HCT116 (cell line): Measurements from ENCODE around the gene APOL4. TPM values are rescaled to one million over a fixed set of nuclear protein-coding genes. Genes with fewer than 3 reads are reported as not detected.

ENCODE experiments used
- ATAC-seq: fragments of 200-7000 bp; cut with Tn5 transposase; 2 replicates; pipeline ENCODE4 v1.9.1; 2020; ENCODE audit warnings: mild to moderate bottlenecking, moderate library complexity
- BruUV-seq: library from RNA; stranded (reverse); fragments of 400-500 nt; replicated peaks from 2 replicates; lab custom pipeline; 2021; lab: Mats Ljungman, UMichigan
- CTCF ChIA-PET: fragments of 300-600 bp; sonication (Branson Sonifier 250); formaldehyde crosslinking; loops from one replicate; lab custom pipeline; 2021; ENCODE audit warnings: antibody characterized with exemption; lab: Charles Lee
- POLR2A ChIA-PET: fragments of 300-600, 350-600 bp; sonication (Branson Sonifier 250); formaldehyde crosslinking; loops from one replicate; lab custom pipeline; 2021; ENCODE audit warnings: antibody characterized with exemption; lab: Charles Lee
- RAD21 ChIA-PET, 2 experiments: fragments of 300-600 bp; sonication (Branson Sonifier 250); formaldehyde crosslinking; loops; one replicate each; lab custom pipeline; 2023; ENCODE audit warnings: low total read pairs in 2 of 2; ENCODE audit not compliant: uncharacterized antibody in 2 of 2, unreplicated experiment in 2 of 2, low non-redundant PET in 1 of 2; lab: Charles Lee
- DNase-seq: peaks from one replicate; pipeline ENCODE4 v3.0.0-alpha.2; 2010; ENCODE audit warnings: low read depth, low spot score
- H2AFZ ChIP-seq: fragments of 200-600 bp; shearing (Covaris generic), sonication (generic); 2 replicates; pipeline ENCODE4 v1.6.1; 2017; ENCODE audit warnings: low read depth, mixed run types, mixed read lengths, antibody characterized with exemption, low read length; ENCODE audit not compliant: poor library complexity, severe bottlenecking
- H3K27ac ChIP-seq: 2 replicates; pipeline ENCODE4 v1.5.1; 2012; ENCODE audit warnings: low read depth, low read length
- H3K27me3 ChIP-seq: fragments of 200-600 bp; sonication (generic); 2 replicates; pipeline ENCODE4 v1.6.1; 2016; ENCODE audit warnings: mixed run types, low read length, mixed read lengths; ENCODE audit not compliant: insufficient read depth
- H3K36me3 ChIP-seq, 2 experiments: fragments of 200-500 bp in 1 of 2; fragments of 200-600 bp in 1 of 2; sonication (Bioruptor generic) in 1 of 2; sonication (generic) in 1 of 2; 2 replicates each; pipeline versions ENCODE4 v1.5.1 to v1.6.1; 2014 to 2016; ENCODE audit warnings: low read length in 2 of 2, inconsistent platforms in 1 of 2, mixed read lengths in 1 of 2, mixed run types in 1 of 2; ENCODE audit not compliant: insufficient read depth in 2 of 2, control insufficient read depth in 1 of 2
- H3K4me1 ChIP-seq, 2 experiments: fragments of 200-600 bp in 1 of 2; sonication (generic) in 1 of 2; 2 replicates each; pipeline versions ENCODE4 v1.5.1 to v1.6.1; 2012 to 2017; ENCODE audit warnings: low read length in 2 of 2, inconsistent platforms in 1 of 2, mild to moderate bottlenecking in 1 of 2, mixed read lengths in 1 of 2, mixed run types in 1 of 2, moderate library complexity in 1 of 2; ENCODE audit not compliant: insufficient read depth in 2 of 2, control insufficient read depth in 1 of 2
- H3K4me2 ChIP-seq: fragments of 200-600 bp; sonication (generic); 2 replicates; pipeline ENCODE4 v1.6.1; 2017; ENCODE audit warnings: mixed run types, low read length, mixed read lengths
- H3K4me3 ChIP-seq, 2 experiments: fragments of 200-600 bp in 1 of 2; sonication (generic) in 1 of 2; replicated peaks in 1 of 2; 2 replicates each; pipeline ENCODE4 v1.5.1; 2011 to 2016; ENCODE audit warnings: low read length in 2 of 2, control low read depth in 1 of 2, low read depth in 1 of 2, mild to moderate bottlenecking in 1 of 2, mixed read lengths in 1 of 2, mixed run types in 1 of 2
- H3K79me2 ChIP-seq: fragments of 200-600 bp; sonication (generic); 2 replicates; pipeline ENCODE4 v1.6.1; 2017; ENCODE audit warnings: mild to moderate bottlenecking, mixed run types, low read length, moderate library complexity, mixed read lengths; ENCODE audit not compliant: insufficient read depth
- H3K9ac ChIP-seq: fragments of 200-600 bp; sonication (generic); 2 replicates; pipeline ENCODE4 v1.6.1; 2016; ENCODE audit warnings: low read length, mixed read lengths
- H3K9me2 ChIP-seq: fragments of 200-600 bp; sonication (generic), shearing (Covaris generic); 2 replicates; pipeline ENCODE4 v1.6.1; 2017; ENCODE audit warnings: mixed run types, mild to moderate bottlenecking, moderate library complexity; ENCODE audit not compliant: insufficient read depth
- H3K9me3 ChIP-seq, 2 experiments: fragments of 200-500 bp in 1 of 2; fragments of 200-600 bp in 1 of 2; sonication (Bioruptor generic) in 1 of 2; sonication (generic) in 1 of 2; 2 replicates each; pipeline ENCODE4 v1.6.1; 2014 to 2017; ENCODE audit warnings: low read length in 2 of 2, mixed read lengths in 2 of 2, inconsistent platforms in 1 of 2, low read depth in 1 of 2, mild to moderate bottlenecking in 1 of 2, mixed run types in 1 of 2, moderate library complexity in 1 of 2; ENCODE audit not compliant: control insufficient read depth in 1 of 2, insufficient read depth in 1 of 2
- H4K20me1 ChIP-seq: fragments of 200-600 bp; sonication (generic), shearing (Covaris generic); 2 replicates; pipeline ENCODE4 v1.6.1; 2017; ENCODE audit warnings: mixed run types, mild to moderate bottlenecking, moderate library complexity; ENCODE audit not compliant: insufficient read depth
- intact Hi-C: fragments of 100-400 bp; cut with micrococcal nuclease; formaldehyde crosslinking; loops from 2 replicates; pipeline ENCODE4 v1.10.0; 2022
- total RNA-seq: library from RNA; stranded (reverse); gene quantifications from one replicate; pipeline ENCODE4 v1.2.1, GENCODE V29; 2021; ENCODE audit not compliant: unreplicated experiment
- TF ChIP-seq, protein P1 (sequence below), 3 experiments: fragments of 200-600 bp in 1 of 3; sonication (generic) in 1 of 3; IDR thresholded peaks in 2 of 3; conservative IDR thresholded peaks in 1 of 3; 2 replicates each; pipeline ENCODE4 v1.5.1; 2012 to 2017; ENCODE audit warnings: low read depth in 2 of 3, low read length in 2 of 3, antibody characterized with exemption in 1 of 3, borderline replicate concordance in 1 of 3, control low read depth in 1 of 3, mild to moderate bottlenecking in 1 of 3, mixed read lengths in 1 of 3, mixed run types in 1 of 3, moderate library complexity in 1 of 3; ENCODE audit not compliant: insufficient read depth in 1 of 3
- TF ChIP-seq, protein P2 (sequence below): IDR thresholded peaks from 2 replicates; pipeline ENCODE4 v1.6.1; 2011; ENCODE audit warnings: mild to moderate bottlenecking, low read length, moderate library complexity; ENCODE audit not compliant: insufficient replicate concordance; ENCODE audit errors: extremely low read depth

APOL4 gene
- total RNA-seq, 1 experiment from 2014 or later: not detected

DNA sequence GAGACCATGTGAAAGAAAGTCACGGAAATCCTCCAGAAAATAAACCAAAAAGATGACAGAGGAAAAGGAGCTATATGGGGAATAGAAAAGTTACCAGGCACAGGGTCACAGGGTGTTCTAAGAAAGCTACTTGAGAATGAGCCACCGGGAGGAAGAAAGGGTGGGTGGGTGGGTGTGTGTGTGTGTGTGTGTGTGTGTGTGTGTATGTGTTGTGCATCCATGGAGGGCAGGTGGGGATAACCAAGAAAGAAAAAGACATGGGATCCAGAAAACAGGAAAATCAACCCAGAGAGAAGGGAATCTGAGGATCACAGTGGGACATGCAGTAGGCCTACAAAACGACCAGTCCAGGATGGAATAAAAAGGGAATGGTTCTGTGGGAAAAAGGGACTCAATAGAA lies 34.0 kb upstream of the APOL4 start:
- intact Hi-C loops: loop anchor here (5.0 kb wide), 1 partner anchor 38 kb away; no protein-coding TSS in a partner anchor
- H3K4me1 ChIP-seq: peaks cover 15 to 22% of the 10 kb centered on the region in 2 experiments; a peak in 3 of 4 replicates

More for the DNA sequence above, 34.0 kb upstream of the APOL4 start:
- peaks cover 7% of the 10 kb centered on the region; the same call in 1 of the 2 replicates for H3K79me2 ChIP-seq
- DNase-seq: no peak
- TF ChIP-seq, protein P1, sequence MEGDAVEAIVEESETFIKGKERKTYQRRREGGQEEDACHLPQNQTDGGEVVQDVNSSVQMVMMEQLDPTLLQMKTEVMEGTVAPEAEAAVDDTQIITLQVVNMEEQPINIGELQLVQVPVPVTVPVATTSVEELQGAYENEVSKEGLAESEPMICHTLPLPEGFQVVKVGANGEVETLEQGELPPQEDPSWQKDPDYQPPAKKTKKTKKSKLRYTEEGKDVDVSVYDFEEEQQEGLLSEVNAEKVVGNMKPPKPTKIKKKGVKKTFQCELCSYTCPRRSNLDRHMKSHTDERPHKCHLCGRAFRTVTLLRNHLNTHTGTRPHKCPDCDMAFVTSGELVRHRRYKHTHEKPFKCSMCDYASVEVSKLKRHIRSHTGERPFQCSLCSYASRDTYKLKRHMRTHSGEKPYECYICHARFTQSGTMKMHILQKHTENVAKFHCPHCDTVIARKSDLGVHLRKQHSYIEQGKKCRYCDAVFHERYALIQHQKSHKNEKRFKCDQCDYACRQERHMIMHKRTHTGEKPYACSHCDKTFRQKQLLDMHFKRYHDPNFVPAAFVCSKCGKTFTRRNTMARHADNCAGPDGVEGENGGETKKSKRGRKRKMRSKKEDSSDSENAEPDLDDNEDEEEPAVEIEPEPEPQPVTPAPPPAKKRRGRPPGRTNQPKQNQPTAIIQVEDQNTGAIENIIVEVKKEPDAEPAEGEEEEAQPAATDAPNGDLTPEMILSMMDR (IDR thresholded peaks at IDR 0.05 in 2 of 3, conservative IDR thresholded peaks at IDR 0.05 in 1 of 3; ENCODE audit: borderline replicate concordance in 1 of 3, insufficient read depth in 1 of 3, low read depth in 2 of 3, low read length in 2 of 3): no peak
- TF ChIP-seq, protein P2, sequence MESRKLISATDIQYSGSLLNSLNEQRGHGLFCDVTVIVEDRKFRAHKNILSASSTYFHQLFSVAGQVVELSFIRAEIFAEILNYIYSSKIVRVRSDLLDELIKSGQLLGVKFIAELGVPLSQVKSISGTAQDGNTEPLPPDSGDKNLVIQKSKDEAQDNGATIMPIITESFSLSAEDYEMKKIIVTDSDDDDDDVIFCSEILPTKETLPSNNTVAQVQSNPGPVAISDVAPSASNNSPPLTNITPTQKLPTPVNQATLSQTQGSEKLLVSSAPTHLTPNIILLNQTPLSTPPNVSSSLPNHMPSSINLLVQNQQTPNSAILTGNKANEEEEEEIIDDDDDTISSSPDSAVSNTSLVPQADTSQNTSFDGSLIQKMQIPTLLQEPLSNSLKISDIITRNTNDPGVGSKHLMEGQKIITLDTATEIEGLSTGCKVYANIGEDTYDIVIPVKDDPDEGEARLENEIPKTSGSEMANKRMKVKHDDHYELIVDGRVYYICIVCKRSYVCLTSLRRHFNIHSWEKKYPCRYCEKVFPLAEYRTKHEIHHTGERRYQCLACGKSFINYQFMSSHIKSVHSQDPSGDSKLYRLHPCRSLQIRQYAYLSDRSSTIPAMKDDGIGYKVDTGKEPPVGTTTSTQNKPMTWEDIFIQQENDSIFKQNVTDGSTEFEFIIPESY: no peak
- no peak overlapping the region for H3K9ac ChIP-seq
- no peak for ATAC-seq
- no peak overlapping the region for H3K4me2 ChIP-seq
- no peaks in the 10 kb centered on the region for H3K36me3 ChIP-seq
- no peaks in the 10 kb centered on the region for H4K20me1 ChIP-seq
- no peak overlapping the region for H3K4me3 ChIP-seq
- H3K27ac ChIP-seq: no peak overlapping the region
- POLR2A ChIA-PET: no interaction called here
- RAD21 ChIA-PET: no interaction called here
- no peaks in the 10 kb centered on the region for H3K9me3 ChIP-seq
- CTCF ChIA-PET: no interaction called here
- H2AFZ ChIP-seq: no peak overlapping the region
- no peaks in the 10 kb centered on the region for H3K27me3 ChIP-seq
- BruUV-seq: no TSS peak
- no peaks in the 10 kb centered on the region for H3K9me2 ChIP-seq
